Measurements from ENCODE around the gene PSD4. TPM values are rescaled to one million over a fixed set of nuclear protein-coding genes. Genes with fewer than 3 reads are reported as not detected.

Gene PSD4
- total RNA-seq, 2 donors from 2014 or later = 300 to 503 TPM

DNA sequence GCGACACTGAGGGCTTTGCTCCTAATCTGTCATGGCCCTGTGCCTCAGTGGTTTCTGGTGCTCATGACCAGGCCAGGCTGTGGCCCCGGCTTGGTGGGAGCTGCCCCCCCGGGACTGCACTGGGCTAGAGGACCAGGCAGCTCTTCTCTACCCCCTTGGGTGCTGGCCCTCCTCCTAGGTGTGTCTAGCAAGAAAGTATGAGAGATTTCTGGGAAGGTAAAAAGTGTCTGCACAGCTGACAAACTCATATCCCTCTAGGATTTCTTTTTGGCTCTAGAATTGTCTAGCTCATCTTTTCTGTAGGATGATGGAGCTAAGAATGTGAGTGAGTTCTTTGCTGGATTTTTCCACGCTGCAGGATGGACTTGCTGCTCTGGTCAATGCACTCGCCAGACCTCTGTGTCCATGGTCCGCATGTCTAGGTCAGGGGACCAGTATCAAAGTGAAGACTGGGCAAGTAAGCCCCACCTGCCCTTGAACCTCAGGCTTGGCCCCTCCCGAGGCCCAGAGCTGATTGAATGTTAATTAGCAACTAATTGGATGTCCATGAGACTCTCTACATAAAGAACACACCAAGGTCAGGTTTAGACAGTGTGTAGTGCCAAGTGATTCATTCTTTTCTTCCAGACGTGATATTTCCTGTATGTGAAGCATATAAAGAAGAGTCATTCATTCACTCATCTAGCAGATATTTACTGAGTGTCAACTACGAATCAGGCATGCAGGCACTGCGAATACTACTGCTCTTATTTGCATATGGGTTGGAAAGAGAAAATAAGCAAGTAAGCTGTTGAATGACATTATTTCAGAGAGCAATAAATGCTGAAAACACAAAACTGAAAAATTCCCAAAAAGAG lies 15.6 kb upstream of the PSD4 start:
- H3K4me1 Mint-ChIP-seq = peaks cover 21% of the 10 kb centered on the region
- H3K4me3 Mint-ChIP-seq = peak overlapping the region; percentile 82
- no peaks in the 10 kb centered on the region for H3K27me3 Mint-ChIP-seq
- H3K9me3 Mint-ChIP-seq = no peaks in the 10 kb centered on the region
- ATAC-seq (replicated peaks) = peak; percentile 86
- peak overlapping the region; percentile 20 for H3K27ac Mint-ChIP-seq
- no peaks in the 10 kb centered on the region for H3K36me3 Mint-ChIP-seq (ENCODE audit: low read depth)

DNA sequence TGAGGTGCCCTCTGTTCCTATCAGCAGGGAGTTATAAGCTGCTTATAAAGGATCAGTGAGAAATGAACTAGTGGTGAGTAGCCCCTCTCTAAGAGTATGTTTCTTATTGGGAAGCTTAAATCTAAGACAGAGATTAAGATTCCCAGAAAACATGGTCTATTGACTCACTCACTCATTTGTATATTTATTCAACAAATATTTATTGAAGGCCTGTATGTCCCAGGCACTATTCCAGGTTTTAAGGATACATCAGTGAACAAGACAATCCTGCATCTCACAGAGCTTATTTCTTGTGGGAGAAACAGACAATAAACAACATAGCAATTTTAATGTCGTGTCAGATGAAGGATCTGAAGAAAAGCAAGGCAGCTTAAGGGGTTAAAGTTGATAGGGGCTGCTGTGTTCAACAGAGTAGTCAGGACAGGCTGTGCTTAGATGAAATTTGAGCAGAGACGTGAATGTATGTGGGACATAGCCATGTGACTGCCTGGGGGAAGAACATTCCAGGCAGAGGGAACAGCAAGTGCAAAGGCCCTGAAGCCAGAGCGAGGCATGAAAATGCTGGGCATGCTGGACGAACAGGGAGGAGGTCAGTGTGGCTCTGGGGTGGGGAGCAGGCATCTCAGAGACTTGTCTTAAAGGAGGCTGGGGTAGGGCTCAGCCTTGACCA lies 14.8 kb upstream of the PSD4 start:
- Mint-ChIP-seq H3K4me3 (peak overlapping the region; percentile 82), H3K27ac (peak overlapping the region; percentile 20), H3K4me1 (peaks cover 22% of the 10 kb centered on the region), H3K27me3 (no peaks in the 10 kb centered on the region), H3K36me3 (ENCODE audit: low read depth) (no peaks in the 10 kb centered on the region), H3K9me3 (no peaks in the 10 kb centered on the region)
- no peak for ATAC-seq (replicated peaks)

DNA sequence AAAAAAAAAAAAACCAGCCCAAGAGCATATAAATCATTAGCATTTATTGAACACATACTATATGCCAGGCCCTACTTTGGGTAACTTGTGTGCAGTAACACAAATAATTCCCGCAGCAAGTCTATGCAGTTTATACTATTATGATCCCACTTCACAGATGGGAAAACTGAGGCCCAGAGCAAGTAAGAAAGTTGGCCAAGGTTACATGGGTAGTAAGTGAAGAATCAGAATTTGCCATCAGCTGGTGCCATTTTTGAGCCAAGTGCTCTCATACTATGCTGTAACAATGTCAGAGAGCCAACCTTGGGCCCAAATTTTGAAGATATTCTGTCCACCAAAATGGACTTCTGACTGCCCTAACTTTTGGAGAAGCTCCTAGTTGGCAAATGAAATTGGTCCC lies 13.5 kb upstream of the PSD4 start:
- Mint-ChIP-seq H3K27me3 (no peaks in the 10 kb centered on the region), H3K27ac (no peak overlapping the region), H3K36me3 (ENCODE audit: low read depth) (no peaks in the 10 kb centered on the region), H3K9me3 (no peaks in the 10 kb centered on the region), H3K4me1 (peaks cover 28% of the 10 kb centered on the region), H3K4me3 (no peak overlapping the region)
- ATAC-seq (replicated peaks) = no peak

DNA sequence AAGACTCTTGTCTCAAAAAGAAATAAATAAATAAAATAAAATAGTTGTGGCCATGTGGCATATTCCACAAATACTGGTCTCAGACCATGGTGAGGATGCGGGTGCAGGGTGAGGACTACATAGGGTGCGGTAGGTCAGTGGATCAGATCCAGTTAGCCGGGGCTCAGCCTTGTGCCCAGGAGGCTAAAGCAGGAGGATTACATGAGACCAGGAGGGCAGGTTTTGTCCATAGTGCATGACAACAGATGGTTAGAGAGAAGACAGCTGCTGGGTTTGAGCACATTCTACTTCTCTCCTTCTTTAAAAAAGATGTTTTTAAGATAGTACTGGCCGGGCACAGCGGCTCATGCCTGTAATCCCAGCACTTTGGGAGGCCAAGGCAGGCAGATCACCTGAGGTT lies 12.8 kb upstream of the PSD4 start:
- no peak overlapping the region for H3K27ac Mint-ChIP-seq
- H3K9me3 Mint-ChIP-seq = no peaks in the 10 kb centered on the region
- no peaks in the 10 kb centered on the region for H3K27me3 Mint-ChIP-seq
- ATAC-seq (replicated peaks) = no peak
- no peak overlapping the region for H3K4me3 Mint-ChIP-seq
- no peaks in the 10 kb centered on the region for H3K36me3 Mint-ChIP-seq (ENCODE audit: low read depth)
- H3K4me1 Mint-ChIP-seq = peaks cover 28% of the 10 kb centered on the region

DNA sequence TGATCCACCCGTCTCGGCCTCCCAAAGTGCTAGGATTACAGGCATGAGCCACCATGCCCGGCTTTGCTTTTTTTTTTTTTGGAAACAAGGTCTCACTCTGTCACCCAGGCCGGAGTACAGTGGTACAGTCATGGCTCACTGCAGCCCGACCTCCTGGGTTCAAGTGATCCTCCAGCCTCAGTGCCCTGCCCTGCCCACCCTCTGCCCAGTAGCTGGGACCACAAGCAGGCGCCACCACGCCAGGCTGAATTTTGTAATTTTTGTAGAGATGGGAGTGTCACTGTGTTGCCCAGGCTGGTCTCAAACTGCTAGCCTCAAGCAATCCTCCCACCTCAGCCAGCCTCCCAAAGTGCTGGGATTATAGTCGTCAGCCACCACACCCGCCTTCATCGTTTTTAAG lies 11.6 kb upstream of the PSD4 start:
- Mint-ChIP-seq H3K4me1 (peaks cover 29% of the 10 kb centered on the region), H3K36me3 (ENCODE audit: low read depth) (no peaks in the 10 kb centered on the region), H3K27ac (no peak overlapping the region), H3K4me3 (no peak overlapping the region), H3K9me3 (no peaks in the 10 kb centered on the region), H3K27me3 (no peaks in the 10 kb centered on the region)
- no peak for ATAC-seq (replicated peaks)

DNA sequence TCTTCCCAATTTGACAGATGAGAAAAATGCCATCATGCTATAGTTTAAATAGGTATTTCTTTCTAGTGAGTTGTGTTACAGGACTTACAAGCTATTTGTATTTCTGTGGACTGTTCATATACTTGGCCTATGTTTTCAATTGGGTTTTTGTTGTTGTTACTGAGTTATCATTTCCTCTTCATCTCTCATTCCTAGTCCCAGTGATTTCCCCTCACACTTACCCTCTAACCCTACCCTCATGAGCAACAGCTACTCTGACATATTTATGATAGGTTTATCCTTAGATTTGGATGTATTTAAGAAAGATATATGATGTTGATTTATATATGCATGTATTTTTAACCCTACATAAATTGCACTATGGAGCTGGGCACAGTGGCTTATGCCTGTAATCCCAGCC lies 10.9 kb upstream of the PSD4 start:
- Mint-ChIP-seq H3K36me3 (ENCODE audit: low read depth) (no peaks in the 10 kb centered on the region), H3K4me3 (no peak overlapping the region), H3K4me1 (peaks cover 31% of the 10 kb centered on the region), H3K27ac (peak overlapping the region; percentile 55), H3K9me3 (no peaks in the 10 kb centered on the region), H3K27me3 (no peaks in the 10 kb centered on the region)
- no peak for ATAC-seq (replicated peaks)

DNA sequence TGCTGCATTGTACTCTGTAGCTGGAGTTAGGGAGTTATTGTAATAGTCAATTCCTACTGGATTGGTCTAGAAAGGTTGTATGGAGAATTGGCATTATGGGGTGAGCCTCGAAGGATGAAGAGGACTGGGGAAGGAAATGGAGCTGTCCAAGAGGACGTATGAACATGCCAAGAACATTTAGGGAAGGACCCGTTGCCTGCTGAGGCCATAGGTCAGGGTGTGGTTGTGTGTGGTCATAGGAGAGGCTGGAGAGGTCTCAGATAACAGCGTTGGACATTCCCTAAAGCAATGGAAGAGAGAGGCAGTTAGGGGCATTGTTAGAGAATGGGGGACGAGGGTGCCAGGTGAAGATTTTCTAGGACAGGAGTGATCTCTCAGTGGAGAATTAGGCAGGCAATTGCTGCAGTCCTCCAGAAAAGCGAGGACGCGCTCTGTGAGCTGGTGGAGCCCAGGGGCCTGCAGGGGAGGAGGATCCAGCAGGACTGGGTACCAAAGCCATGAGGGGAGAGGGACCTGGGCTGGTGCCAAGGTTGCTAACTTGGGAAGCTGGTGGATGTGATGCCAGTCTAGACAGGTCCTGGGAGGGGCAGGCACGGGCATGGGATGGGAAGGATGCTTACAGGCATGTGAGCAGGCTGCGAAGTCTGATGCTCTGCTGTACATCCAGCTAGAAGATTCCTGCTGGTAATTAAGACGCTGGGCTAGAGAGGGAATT lies 9.4 kb upstream of the PSD4 start:
- Mint-ChIP-seq H3K4me3 (no peak overlapping the region), H3K27ac (peak overlapping the region; percentile 3), H3K4me1 (peaks cover 36% of the 10 kb centered on the region), H3K36me3 (ENCODE audit: low read depth) (no peaks in the 10 kb centered on the region), H3K9me3 (no peaks in the 10 kb centered on the region), H3K27me3 (no peaks in the 10 kb centered on the region)
- no peak for ATAC-seq (replicated peaks)

DNA sequence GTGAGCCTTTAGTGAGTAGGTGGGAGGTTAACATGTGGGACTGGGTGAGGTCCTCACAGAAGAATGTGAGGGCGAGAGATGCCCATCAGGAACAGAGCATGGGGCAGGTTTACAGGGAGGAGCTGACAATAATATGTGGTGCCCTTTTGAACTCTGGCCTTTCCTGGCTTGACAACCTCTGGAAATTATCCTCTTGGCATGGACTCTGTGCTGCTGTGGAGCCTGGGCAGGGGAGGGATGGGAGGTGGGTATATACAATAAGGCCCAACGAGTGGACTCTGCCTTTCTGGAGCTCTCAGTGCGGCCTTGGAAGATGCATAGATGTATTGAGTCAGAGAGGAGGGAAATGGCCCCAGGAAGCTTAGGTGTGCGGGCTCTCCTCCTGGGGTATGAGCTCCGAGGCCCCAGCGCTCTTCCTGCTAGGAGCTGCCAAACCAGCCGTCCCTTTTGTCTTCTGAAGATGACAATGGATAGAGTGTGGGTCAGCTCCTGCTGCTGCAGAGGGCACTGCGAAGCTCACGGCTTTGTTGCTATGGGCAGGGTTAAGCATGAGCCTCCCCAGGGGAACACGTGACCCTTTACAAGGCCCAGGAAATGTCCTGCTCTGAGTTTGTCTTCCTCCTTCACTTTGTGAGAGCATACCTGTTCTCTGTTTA lies 8.7 kb upstream of the PSD4 start:
- no peak for ATAC-seq (replicated peaks)
- no peaks in the 10 kb centered on the region for H3K9me3 Mint-ChIP-seq
- H3K4me1 Mint-ChIP-seq = peaks cover 41% of the 10 kb centered on the region
- H3K4me3 Mint-ChIP-seq = no peak overlapping the region
- no peaks in the 10 kb centered on the region for H3K36me3 Mint-ChIP-seq (ENCODE audit: low read depth)
- peak overlapping the region; percentile 3 for H3K27ac Mint-ChIP-seq
- no peaks in the 10 kb centered on the region for H3K27me3 Mint-ChIP-seq

DNA sequence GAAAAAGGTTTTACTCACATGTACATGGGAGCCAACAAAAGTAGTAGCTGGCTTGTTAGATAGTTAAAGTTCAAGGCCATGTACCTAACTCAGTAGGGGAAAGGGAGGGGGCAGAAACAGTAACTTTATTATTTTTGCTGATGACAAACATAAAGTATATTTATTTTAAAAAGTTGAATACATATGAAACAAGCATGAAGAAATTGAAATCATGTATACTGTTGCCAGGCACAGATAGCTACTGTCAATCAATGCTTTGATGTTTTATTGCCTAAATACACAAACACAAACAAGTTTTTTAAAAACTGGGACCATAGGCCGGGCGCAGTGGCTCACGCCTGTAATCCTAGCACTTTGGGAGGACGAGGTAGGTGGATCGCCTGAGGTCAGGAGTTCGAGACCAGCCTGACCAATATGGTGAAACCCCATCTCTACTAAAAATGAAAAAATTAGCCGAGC lies 7.6 kb upstream of the PSD4 start:
- Mint-ChIP-seq H3K4me1 (peaks cover 45% of the 10 kb centered on the region), H3K36me3 (ENCODE audit: low read depth) (peaks cover 3% of the 10 kb centered on the region), H3K9me3 (peaks cover 3% of the 10 kb centered on the region), H3K4me3 (peak overlapping the region; percentile 69), H3K27ac (peak overlapping the region; percentile 88), H3K27me3 (no peaks in the 10 kb centered on the region)
- no peak for ATAC-seq (replicated peaks)

DNA sequence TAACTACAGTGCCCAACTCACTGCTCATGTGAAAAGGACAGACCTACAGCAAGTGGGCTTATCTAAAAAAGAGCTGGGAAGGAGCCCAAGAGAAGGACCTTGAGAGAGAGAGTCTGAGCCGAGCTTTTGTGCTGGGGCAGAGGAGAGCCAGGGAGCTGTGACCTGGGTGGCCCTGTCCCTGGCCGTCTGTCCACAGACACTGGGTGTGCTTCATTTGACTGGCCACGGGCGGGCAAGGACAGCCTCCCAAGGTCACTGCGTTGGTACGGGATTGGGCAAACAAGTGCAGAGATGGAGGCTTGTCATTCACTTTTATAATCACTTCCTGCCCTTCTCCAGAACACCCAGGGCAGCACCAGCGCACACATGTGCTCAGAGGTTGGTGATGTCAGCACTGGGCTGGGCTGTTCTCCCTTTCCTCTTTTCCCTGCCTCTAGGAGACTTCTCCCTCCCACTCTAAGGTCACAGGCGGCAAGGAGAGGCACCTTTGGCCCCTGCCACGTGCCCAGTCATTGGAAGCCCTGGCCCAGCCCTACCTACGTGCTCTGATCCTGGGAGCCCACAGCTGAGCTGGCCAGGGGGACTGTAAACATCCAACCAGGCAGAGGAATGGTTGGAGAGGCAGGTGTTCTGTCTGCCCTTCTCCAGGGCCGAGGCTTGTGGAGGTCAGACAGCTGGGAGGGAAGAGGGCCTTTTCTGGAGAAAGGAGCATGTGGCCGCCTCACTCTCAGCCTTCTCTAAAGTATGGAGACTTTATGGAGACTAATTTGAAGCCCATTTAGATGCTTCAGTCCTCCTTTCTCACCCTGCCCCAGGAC lies 6.4 kb upstream of the PSD4 start:
- peak overlapping the region; percentile 69 for H3K4me3 Mint-ChIP-seq
- no peaks in the 10 kb centered on the region for H3K27me3 Mint-ChIP-seq
- peaks cover 53% of the 10 kb centered on the region for H3K4me1 Mint-ChIP-seq
- peak; percentile 76 for ATAC-seq (replicated peaks)
- peaks cover 11% of the 10 kb centered on the region for H3K36me3 Mint-ChIP-seq (ENCODE audit: low read depth)
- H3K27ac Mint-ChIP-seq = peak overlapping the region; percentile 88
- H3K9me3 Mint-ChIP-seq = peaks cover 4% of the 10 kb centered on the region

DNA sequence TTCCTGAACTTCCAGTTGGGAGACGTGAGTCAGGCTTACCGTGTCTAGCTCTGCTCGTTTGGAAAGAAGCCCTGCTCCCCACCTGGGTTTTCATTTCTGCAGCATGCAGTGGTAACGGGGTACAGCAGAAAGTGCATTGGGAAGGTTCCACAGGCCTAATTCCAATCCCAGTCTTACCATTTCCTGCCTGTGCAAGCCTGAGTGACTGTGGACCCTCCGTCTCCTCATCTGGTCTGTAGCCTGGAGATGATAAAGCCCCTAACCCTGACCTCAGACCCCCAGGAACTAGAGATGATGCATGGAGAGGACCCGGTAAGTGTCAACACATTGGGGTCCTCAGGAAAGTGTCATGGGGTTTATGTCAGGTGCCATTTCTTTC lies 5.8 kb upstream of the PSD4 start:
- Mint-ChIP-seq H3K9me3 (peaks cover 4% of the 10 kb centered on the region), H3K27ac (peak overlapping the region; percentile 88), H3K4me1 (peaks cover 52% of the 10 kb centered on the region), H3K27me3 (no peaks in the 10 kb centered on the region), H3K36me3 (ENCODE audit: low read depth) (peaks cover 15% of the 10 kb centered on the region), H3K4me3 (peak overlapping the region; percentile 69)
- no peak for ATAC-seq (replicated peaks)

DNA sequence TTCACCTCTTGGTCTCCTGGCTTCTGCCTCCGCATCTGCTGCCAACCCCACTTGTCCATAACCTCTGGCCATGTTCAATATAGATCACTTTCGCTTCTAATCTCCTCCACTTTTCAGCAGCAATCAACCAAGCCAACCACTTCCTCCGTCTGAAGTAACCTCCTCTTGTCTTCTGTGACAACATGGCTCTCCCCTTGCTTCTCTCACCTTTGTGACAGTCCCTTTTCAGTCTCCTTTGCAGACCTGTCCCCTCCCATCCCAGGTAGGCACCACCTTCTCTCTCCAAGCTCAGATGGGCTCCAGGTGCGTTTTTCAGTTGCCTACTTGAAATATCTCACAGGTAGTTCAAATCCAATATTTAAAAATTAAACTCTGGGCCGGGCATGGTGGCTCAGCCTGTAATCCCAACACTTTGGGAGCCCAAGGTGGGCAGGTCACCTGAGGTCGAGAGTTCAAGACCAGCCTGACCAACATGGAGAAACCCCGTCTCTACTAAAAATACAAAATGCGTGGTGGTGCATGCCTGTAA lies 4.7 kb upstream of the PSD4 start:
- Mint-ChIP-seq H3K9me3 (peaks cover 4% of the 10 kb centered on the region), H3K4me3 (peak overlapping the region; percentile 69), H3K36me3 (ENCODE audit: low read depth) (peaks cover 26% of the 10 kb centered on the region), H3K27me3 (no peaks in the 10 kb centered on the region), H3K27ac (peak overlapping the region; percentile 88), H3K4me1 (peaks cover 60% of the 10 kb centered on the region)
- ATAC-seq (replicated peaks) = peak; percentile 10

DNA sequence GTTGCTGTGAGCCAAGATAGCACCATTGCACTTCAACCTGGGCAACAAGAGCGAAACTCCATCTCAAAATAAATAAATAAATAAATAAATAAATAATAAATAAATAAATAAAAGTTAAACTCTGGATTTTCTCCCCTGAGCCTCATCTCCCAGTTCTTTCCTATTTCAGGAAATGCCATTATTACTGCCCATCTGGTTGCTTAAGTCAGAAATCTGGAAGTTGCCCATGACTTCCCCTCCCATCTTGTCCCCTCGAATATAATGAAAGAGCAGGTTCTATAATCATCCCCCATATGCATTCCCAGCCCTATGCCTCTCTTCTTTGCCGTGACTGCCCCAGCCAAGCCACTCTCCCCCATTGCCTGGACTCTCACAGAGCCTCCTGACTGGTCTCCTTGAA lies 4.2 kb upstream of the PSD4 start:
- H3K27me3 Mint-ChIP-seq = no peaks in the 10 kb centered on the region
- peak overlapping the region; percentile 69 for H3K4me3 Mint-ChIP-seq
- peaks cover 31% of the 10 kb centered on the region for H3K36me3 Mint-ChIP-seq (ENCODE audit: low read depth)
- peak overlapping the region; percentile 42 for H3K27ac Mint-ChIP-seq
- H3K4me1 Mint-ChIP-seq = peaks cover 55% of the 10 kb centered on the region
- H3K9me3 Mint-ChIP-seq = peaks cover 4% of the 10 kb centered on the region
- ATAC-seq (replicated peaks) = no peak

Measured in activated T-helper 17 cell treated with anti-CD3 and anti-CD28 coated beads, Interleukin-2, amount 50 U/mL, for 72 hours (primary cell).